Prostate gland (tissue), 2 donors: ENCODE measurements around the gene THBS2. TPM values are rescaled to one million over a fixed set of nuclear protein-coding genes. Genes with fewer than 3 reads are reported as not detected.

Experiments
- DNase-seq: peaks from one replicate; pipeline ENCODE4 v3.0.0-alpha.2; 2019; ENCODE audit warnings: low spot score
- H3K27ac ChIP-seq, 2 donors: fragments of 200-600 bp; sonication (generic); 2 replicates each; pipeline ENCODE4 v1.5.1; 2017 to 2019
- H3K27me3 ChIP-seq: fragments of 200-600 bp; sonication (generic); replicated peaks from 2 replicates; pipeline ENCODE4 v1.5.1; 2019; ENCODE audit not compliant: insufficient read depth
- H3K36me3 ChIP-seq, 2 donors: fragments of 200-600 bp; sonication (generic); 1 replicate in 1 of 2; 2 replicates in 1 of 2; pipeline versions ENCODE4 v1.5.1 to v1.8.1; 2017 to 2019
- H3K4me1 ChIP-seq: fragments of 200-600 bp; sonication (generic); replicated peaks from 2 replicates; pipeline ENCODE4 v1.5.1; 2019
- H3K4me3 ChIP-seq, 2 donors: fragments of 200-600 bp; sonication (generic); 2 replicates each; pipeline ENCODE4 v1.5.1; 2017 to 2019
- H3K9me3 ChIP-seq: fragments of 200-600 bp; sonication (generic); 2 replicates; pipeline ENCODE4 v1.5.1; 2017
- CTCF ChIP-seq, 4 experiments: fragments of 200-600 bp in 2 of 4; fragments of 450-650 bp in 2 of 4; sonication (generic) in 2 of 4; IDR thresholded peaks; 1 replicate in 3 of 4; 2 replicates in 1 of 4; pipeline ENCODE4 v1.5.1; 2016 to 2019; ENCODE audit warnings: antibody characterized with exemption in 4 of 4, mild to moderate bottlenecking in 2 of 4, moderate library complexity in 2 of 4
- POLR2A ChIP-seq: fragments of 450-650 bp; IDR thresholded peaks from one replicate; pipeline ENCODE4 v1.6.1; 2016; ENCODE audit warnings: antibody characterized with exemption, mild to moderate bottlenecking
- POLR2AphosphoS5 ChIP-seq: sonication (generic); formaldehyde crosslinking; IDR thresholded peaks from one replicate; pipeline ENCODE4 v1.6.1; 2017; ENCODE audit warnings: antibody characterized with exemption
- WGBS: methylation state at CpG from one replicate; pipeline ENCODE4 v1.1.5; 2018; 5-methylcytosine and 5-hydroxymethylcytosine counted together
- intact Hi-C: fragments of 100-400 bp; cut with DNase I; formaldehyde crosslinking; loops from one replicate; pipeline ENCODE4 v1.14.2; 2022
- total RNA-seq, 2 donors: library from RNA; depleted of rRNA; stranded (reverse); fragments of >200 nt; gene quantifications; one replicate each; pipeline ENCODE4 v1.1.0, GENCODE V29; 2016

Gene THBS2
- total RNA-seq, 2 donors from 2014 or later: 3.3 to 10.9 TPM

GRCh38 chr6:169256061-169256460 is 2.4 kb upstream of the THBS2 start:
- WGBS: 98% methylated on average over 8 of the region's 8 CpGs
- DNase-seq: no peak

GRCh38 chr6:169255643-169256042 is 2.0 kb upstream of the THBS2 start:
- Histone ChIP-seq H3K4me3 (no peak overlapping the region), H3K27ac (no peak overlapping the region), H3K9me3 (no peaks in the 10 kb centered on the region), H3K36me3 (no peaks in the 10 kb centered on the region), H3K27me3 (no peaks in the 10 kb centered on the region), H3K4me1 (no peaks in the 10 kb centered on the region)
- DNase-seq: no peak
- 77% methylated on average over 10 of the region's 10 CpGs for WGBS
- no peak for TF ChIP-seq POLR2AphosphoS5
- no peak for TF ChIP-seq CTCF (IDR thresholded peaks at IDR 0.05)
- no peak for TF ChIP-seq POLR2A
- intact Hi-C loops: no loop called here

More at GRCh38 chr6:169256061-169256460, 2.4 kb upstream of the THBS2 start:
- intact Hi-C loops: no loop called here
- no peaks in the 10 kb centered on the region for H3K9me3 ChIP-seq
- TF ChIP-seq CTCF (IDR thresholded peaks at IDR 0.05): no peak
- no peak for TF ChIP-seq POLR2AphosphoS5
- no peak for TF ChIP-seq POLR2A
- H3K27ac ChIP-seq: no peak overlapping the region
- no peaks in the 10 kb centered on the region for H3K27me3 ChIP-seq
- H3K36me3 ChIP-seq: no peaks in the 10 kb centered on the region
- H3K4me1 ChIP-seq: no peaks in the 10 kb centered on the region
- no peak overlapping the region for H3K4me3 ChIP-seq

GRCh38 chr6:169254456-169255316 is 1.0 kb upstream of the THBS2 start:
- no peaks in the 10 kb centered on the region for H3K9me3 ChIP-seq
- TF ChIP-seq POLR2A (no peak), POLR2AphosphoS5 (no peak), CTCF (IDR thresholded peaks at IDR 0.05) (no peak)
- H3K4me3 ChIP-seq: no peak overlapping the region
- intact Hi-C loops: no loop called here
- no peak overlapping the region for H3K27ac ChIP-seq
- H3K36me3 ChIP-seq: no peaks in the 10 kb centered on the region
- no peaks in the 10 kb centered on the region for H3K4me1 ChIP-seq
- no peaks in the 10 kb centered on the region for H3K27me3 ChIP-seq
- no peak for DNase-seq
- whole genome bisulfite sequencing: 38% methylated on average over 19 of the region's 19 CpGs

GRCh38 chr6:169252505-169253189 is 999 bp downstream of the THBS2 start:
- Histone ChIP-seq H3K4me1 (no peaks in the 10 kb centered on the region), H3K9me3 (no peaks in the 10 kb centered on the region), H3K27ac (peak overlapping the region in 1 of 2 donors; percentile 29), H3K4me3 (peak overlapping the region; percentile 1 to 12), H3K36me3 (no peaks in the 10 kb centered on the region), H3K27me3 (no peaks in the 10 kb centered on the region)
- TF ChIP-seq POLR2A (no peak), CTCF (IDR thresholded peaks at IDR 0.05) (no peak), POLR2AphosphoS5 (no peak)
- DNase-seq: no peak
- intact Hi-C loops: no loop called here
- 14% methylated on average over 14 of the region's 14 CpGs for WGBS
